HEK293 (cell line): ENCODE data around the gene MDFI.

Source experiments
- CTCF ChIA-PET: fragments of 350-600 bp; formaldehyde crosslinking; extraction: SDS; loops from one replicate; lab custom pipeline; 2021; ENCODE audit warnings: antibody characterized with exemption; lab: Yijun Ruan, JAX
- POLR2A ChIA-PET: fragments of 300-600 bp; formaldehyde crosslinking; extraction: SDS; loops from one replicate; lab custom pipeline; 2020; ENCODE audit warnings: antibody characterized with exemption, inconsistent platforms; lab: Yijun Ruan, JAX
- H3K27ac ChIP-seq: fragments of 200-500 bp; sonication (Bioruptor generic); 2 replicates; pipeline ENCODE4 v1.5.1; 2014; ENCODE audit warnings: low read depth, low read length, control low read depth, inconsistent platforms; ENCODE audit errors: extremely low read depth
- H3K36me3 ChIP-seq, 2 experiments: fragments of 200-500 bp in 1 of 2; sonication (Bioruptor generic) in 1 of 2; 1 replicate in 1 of 2; 2 replicates in 1 of 2; pipeline ENCODE4 v1.5.1; 2014 to 2017; ENCODE audit warnings: inconsistent platforms in 2 of 2, low read length in 2 of 2; ENCODE audit not compliant: control insufficient read depth in 2 of 2, insufficient read depth in 1 of 2
- H3K4me1 ChIP-seq: fragments of 200-500 bp; sonication (Bioruptor generic); 2 replicates; pipeline ENCODE4 v1.5.1; 2014; ENCODE audit warnings: mild to moderate bottlenecking, low read length, inconsistent platforms; ENCODE audit not compliant: control insufficient read depth, insufficient read depth
- H3K4me3 ChIP-seq: 2 replicates; pipeline ENCODE4 v1.5.1; 2011; ENCODE audit warnings: low read depth, mild to moderate bottlenecking, control low read depth, low read length, moderate library complexity
- H3K9me3 ChIP-seq: fragments of 200-500 bp; sonication (Bioruptor generic); 2 replicates; pipeline ENCODE4 v1.5.1; 2014; ENCODE audit warnings: low read depth, low read length, inconsistent platforms; ENCODE audit not compliant: control insufficient read depth, insufficient read depth
- IKZF3 ChIP-seq: fragments of 450-650 bp; IDR thresholded peaks from 2 replicates; pipeline ENCODE4 v1.5.0; 2018; ENCODE audit warnings: missing biosample characterization, mild to moderate bottlenecking, missing genetic modification characterization, moderate library complexity
- KLF1 ChIP-seq: fragments of 450-650 bp; formaldehyde crosslinking; IDR thresholded peaks from 2 replicates; pipeline ENCODE4 v1.5.1; 2016; ENCODE audit warnings: missing biosample characterization, missing genetic modification characterization
- KLF10 ChIP-seq: fragments of 450-650 bp; IDR thresholded peaks from 2 replicates; pipeline ENCODE4 v1.5.1; 2018; ENCODE audit warnings: missing biosample characterization, mild to moderate bottlenecking, missing genetic modification characterization
- SP7 ChIP-seq: fragments of 450-650 bp; formaldehyde crosslinking; IDR thresholded peaks from 2 replicates; pipeline ENCODE4 v1.5.1; 2016; ENCODE audit warnings: missing biosample characterization, missing genetic modification characterization
- ZIC2 ChIP-seq: fragments of 450-650 bp; formaldehyde crosslinking; IDR thresholded peaks from 2 replicates; pipeline ENCODE4 v1.5.1; 2016; ENCODE audit warnings: missing biosample characterization, missing genetic modification characterization
- ZNF133 ChIP-seq: fragments of 450-650 bp; formaldehyde crosslinking; IDR thresholded peaks from 2 replicates; pipeline ENCODE4 v1.5.1; 2016; ENCODE audit warnings: missing biosample characterization, missing genetic modification characterization
- ZNF16 ChIP-seq: fragments of 450-650 bp; formaldehyde crosslinking; IDR thresholded peaks from 2 replicates; pipeline ENCODE4 v1.5.1; 2016; ENCODE audit warnings: low read depth, missing biosample characterization, missing genetic modification characterization
- ZNF169 ChIP-seq: fragments of 450-650 bp; formaldehyde crosslinking; IDR thresholded peaks from 2 replicates; pipeline ENCODE4 v1.5.1; 2016; ENCODE audit warnings: missing biosample characterization, missing genetic modification characterization
- ZNF24 ChIP-seq: fragments of 450-650 bp; formaldehyde crosslinking; IDR thresholded peaks from 2 replicates; pipeline ENCODE4 v1.5.1; 2016; ENCODE audit warnings: missing biosample characterization, missing genetic modification characterization
- ZNF311 ChIP-seq: fragments of 450-650 bp; formaldehyde crosslinking; IDR thresholded peaks from 2 replicates; pipeline ENCODE4 v1.5.1; 2017; ENCODE audit warnings: missing biosample characterization, missing genetic modification characterization, borderline replicate concordance
- ZNF324 ChIP-seq: fragments of 450-650 bp; formaldehyde crosslinking; IDR thresholded peaks from 2 replicates; pipeline ENCODE4 v1.5.1; 2016; ENCODE audit warnings: missing biosample characterization, missing genetic modification characterization
- ZNF391 ChIP-seq: fragments of 450-650 bp; formaldehyde crosslinking; IDR thresholded peaks from 2 replicates; pipeline ENCODE4 v1.5.1; 2016; ENCODE audit warnings: low read depth, missing biosample characterization, missing genetic modification characterization, borderline replicate concordance
- ZNF558 ChIP-seq: fragments of 450-650 bp; formaldehyde crosslinking; IDR thresholded peaks from 2 replicates; pipeline ENCODE4 v1.5.1; 2016; ENCODE audit warnings: missing biosample characterization, missing genetic modification characterization
- ZNF585B ChIP-seq: fragments of 450-650 bp; formaldehyde crosslinking; IDR thresholded peaks from 2 replicates; pipeline ENCODE4 v1.5.1; 2016; ENCODE audit warnings: missing biosample characterization, missing genetic modification characterization
- ZNF777 ChIP-seq: fragments of 450-650 bp; formaldehyde crosslinking; IDR thresholded peaks from 2 replicates; pipeline ENCODE4 v1.5.1; 2017; ENCODE audit warnings: missing biosample characterization, missing genetic modification characterization, borderline replicate concordance
- ZNF792 ChIP-seq: fragments of 450-650 bp; formaldehyde crosslinking; IDR thresholded peaks from 2 replicates; pipeline ENCODE4 v1.5.1; 2016; ENCODE audit warnings: missing biosample characterization, missing genetic modification characterization
- ZNF843 ChIP-seq: fragments of 450-650 bp; formaldehyde crosslinking; IDR thresholded peaks from 2 replicates; pipeline ENCODE4 v1.5.1; 2016; ENCODE audit warnings: missing biosample characterization, missing genetic modification characterization
- ZSCAN16 ChIP-seq: fragments of 450-650 bp; formaldehyde crosslinking; IDR thresholded peaks from 2 replicates; pipeline ENCODE4 v1.5.1; 2016; ENCODE audit warnings: missing biosample characterization, missing genetic modification characterization
- TF ChIP-seq, protein P1 (sequence below): fragments of 450-650 bp; formaldehyde crosslinking; optimal IDR thresholded peaks from 2 replicates; pipeline ENCODE3; 2016; ENCODE audit warnings: missing biosample characterization, mild to moderate bottlenecking, missing genetic modification characterization
- TF ChIP-seq, protein P2 (sequence below): fragments of 450-650 bp; formaldehyde crosslinking; IDR thresholded peaks from 2 replicates; pipeline ENCODE4 v1.5.1; 2016; ENCODE audit warnings: missing biosample characterization, missing genetic modification characterization, borderline replicate concordance
- TF ChIP-seq, protein P3 (sequence below): fragments of 450-650 bp; formaldehyde crosslinking; IDR thresholded peaks from 2 replicates; pipeline ENCODE4 v1.5.1; 2016; ENCODE audit warnings: missing biosample characterization, missing genetic modification characterization, borderline replicate concordance

The MDFI gene

DNA sequence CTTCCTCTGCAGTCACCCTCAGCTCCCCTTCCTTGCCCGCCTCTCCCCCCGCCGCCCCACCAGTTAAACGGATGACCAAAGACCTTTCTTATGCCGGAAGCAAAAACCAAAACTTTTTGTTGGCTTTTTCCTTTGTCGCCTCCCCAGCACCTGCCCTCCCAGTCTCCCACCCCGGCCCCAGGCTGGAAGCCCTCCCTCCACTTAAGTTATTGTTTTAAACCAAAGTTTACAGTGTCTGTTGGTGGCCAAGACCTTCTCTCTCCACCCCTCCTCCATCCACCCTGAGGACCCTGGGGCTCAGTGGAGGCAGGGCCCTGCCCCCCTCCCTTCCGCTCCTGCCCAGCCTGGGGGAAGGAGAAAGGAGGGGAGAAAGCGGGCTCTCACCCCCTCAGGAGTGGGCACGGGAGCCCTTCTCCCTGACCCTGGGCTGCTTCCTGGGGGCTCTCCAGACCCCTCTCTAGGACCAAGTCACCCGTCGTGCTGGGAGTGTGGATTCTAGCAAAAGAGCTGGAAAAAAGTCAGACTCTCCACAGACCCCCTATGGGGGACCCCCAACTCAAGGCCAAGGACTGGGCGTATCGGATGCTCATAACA, 38.3 kb upstream of the MDFI start (continued):
- TF ChIP-seq, protein P1, sequence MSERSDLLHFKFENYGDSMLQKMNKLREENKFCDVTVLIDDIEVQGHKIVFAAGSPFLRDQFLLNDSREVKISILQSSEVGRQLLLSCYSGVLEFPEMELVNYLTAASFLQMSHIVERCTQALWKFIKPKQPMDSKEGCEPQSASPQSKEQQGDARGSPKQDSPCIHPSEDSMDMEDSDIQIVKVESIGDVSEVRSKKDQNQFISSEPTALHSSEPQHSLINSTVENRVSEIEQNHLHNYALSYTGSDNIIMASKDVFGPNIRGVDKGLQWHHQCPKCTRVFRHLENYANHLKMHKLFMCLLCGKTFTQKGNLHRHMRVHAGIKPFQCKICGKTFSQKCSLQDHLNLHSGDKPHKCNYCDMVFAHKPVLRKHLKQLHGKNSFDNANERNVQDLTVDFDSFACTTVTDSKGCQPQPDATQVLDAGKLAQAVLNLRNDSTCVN (tag by site-specific recombination), result no peak
- no peak for TF ChIP-seq ZNF133 (tag by site-specific recombination)
- TF ChIP-seq ZNF843, result no peak
- TF ChIP-seq ZNF558, result no peak

DNA sequence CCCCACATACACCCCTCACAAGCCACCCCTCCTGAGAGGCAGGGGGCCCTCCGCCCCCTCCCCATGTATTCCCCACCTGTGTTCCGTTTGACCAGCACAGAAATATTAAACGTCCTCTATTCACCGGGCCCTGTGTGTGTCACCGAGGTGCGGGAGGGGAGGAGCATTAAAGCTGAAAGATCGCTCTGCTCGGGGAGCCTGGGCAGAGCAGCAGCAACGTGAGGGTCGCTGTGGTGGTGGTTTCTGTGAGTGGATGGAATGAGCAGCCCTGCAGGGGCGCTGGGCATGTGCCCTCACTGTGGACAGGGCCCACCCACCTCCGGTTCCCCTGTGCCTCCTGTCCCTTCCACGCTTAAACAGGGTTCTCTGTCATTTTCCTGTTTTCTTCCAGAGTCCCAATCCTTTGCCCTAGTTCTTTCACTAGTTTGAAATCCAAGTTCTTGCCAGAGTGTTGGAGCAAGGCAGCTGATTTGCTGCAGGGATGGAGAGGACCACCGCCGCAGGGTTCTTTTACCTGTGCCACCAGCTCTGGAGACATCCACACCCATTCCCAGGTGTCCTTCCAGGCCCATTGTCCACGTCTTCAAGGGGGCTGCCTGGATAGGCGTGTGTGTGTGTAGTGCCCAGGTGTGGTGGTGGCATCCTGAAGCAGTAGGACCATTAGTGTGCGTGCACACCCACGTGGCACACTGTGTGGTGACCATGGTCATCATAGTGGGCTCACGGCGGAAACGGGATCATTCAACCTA, 37.6 kb upstream of the MDFI start:
- Histone ChIP-seq H3K9me3 (no peaks in the 10 kb centered on the region), H3K4me3 (no peak overlapping the region), H3K36me3 (peaks cover 5 to 22% of the 10 kb centered on the region in 2 experiments; a peak in 2 of 3 replicates), H3K4me1 (no peaks in the 10 kb centered on the region), H3K27ac (no peak overlapping the region)
- ChIA-PET POLR2A (no interaction called here), CTCF (interaction anchor here (0.6 to 9.8 kb wide), 9 partner anchors 9 to 233 kb away, joined by 3 to 195 read pairs (median 24); no protein-coding TSS in a partner anchor)
- TF ChIP-seq ZNF324 (tag by site-specific recombination) (no peak), ZNF24 (no peak), ZNF391 (tag by site-specific recombination) (no peak), KLF10 (tag by site-specific recombination) (no peak), ZNF169 (no peak), IKZF3 (tag by site-specific recombination) (no peak), KLF1 (tag by site-specific recombination) (no peak), ZNF16 (tag by site-specific recombination) (no peak), ZNF777 (tag by site-specific recombination) (no peak), ZSCAN16 (tag by site-specific recombination) (no peak), ZIC2 (tag by site-specific recombination) (no peak), ZNF311 (tag by site-specific recombination) (no peak), ZNF792 (tag by site-specific recombination) (no peak), SP7 (tag by site-specific recombination) (no peak), ZNF585B (tag by site-specific recombination) (no peak)
- TF ChIP-seq, protein P2, sequence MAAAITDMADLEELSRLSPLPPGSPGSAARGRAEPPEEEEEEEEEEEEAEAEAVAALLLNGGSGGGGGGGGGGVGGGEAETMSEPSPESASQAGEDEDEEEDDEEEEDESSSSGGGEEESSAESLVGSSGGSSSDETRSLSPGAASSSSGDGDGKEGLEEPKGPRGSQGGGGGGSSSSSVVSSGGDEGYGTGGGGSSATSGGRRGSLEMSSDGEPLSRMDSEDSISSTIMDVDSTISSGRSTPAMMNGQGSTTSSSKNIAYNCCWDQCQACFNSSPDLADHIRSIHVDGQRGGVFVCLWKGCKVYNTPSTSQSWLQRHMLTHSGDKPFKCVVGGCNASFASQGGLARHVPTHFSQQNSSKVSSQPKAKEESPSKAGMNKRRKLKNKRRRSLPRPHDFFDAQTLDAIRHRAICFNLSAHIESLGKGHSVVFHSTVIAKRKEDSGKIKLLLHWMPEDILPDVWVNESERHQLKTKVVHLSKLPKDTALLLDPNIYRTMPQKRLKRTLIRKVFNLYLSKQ (tag by site-specific recombination), result no peak
- TF ChIP-seq, protein P3, sequence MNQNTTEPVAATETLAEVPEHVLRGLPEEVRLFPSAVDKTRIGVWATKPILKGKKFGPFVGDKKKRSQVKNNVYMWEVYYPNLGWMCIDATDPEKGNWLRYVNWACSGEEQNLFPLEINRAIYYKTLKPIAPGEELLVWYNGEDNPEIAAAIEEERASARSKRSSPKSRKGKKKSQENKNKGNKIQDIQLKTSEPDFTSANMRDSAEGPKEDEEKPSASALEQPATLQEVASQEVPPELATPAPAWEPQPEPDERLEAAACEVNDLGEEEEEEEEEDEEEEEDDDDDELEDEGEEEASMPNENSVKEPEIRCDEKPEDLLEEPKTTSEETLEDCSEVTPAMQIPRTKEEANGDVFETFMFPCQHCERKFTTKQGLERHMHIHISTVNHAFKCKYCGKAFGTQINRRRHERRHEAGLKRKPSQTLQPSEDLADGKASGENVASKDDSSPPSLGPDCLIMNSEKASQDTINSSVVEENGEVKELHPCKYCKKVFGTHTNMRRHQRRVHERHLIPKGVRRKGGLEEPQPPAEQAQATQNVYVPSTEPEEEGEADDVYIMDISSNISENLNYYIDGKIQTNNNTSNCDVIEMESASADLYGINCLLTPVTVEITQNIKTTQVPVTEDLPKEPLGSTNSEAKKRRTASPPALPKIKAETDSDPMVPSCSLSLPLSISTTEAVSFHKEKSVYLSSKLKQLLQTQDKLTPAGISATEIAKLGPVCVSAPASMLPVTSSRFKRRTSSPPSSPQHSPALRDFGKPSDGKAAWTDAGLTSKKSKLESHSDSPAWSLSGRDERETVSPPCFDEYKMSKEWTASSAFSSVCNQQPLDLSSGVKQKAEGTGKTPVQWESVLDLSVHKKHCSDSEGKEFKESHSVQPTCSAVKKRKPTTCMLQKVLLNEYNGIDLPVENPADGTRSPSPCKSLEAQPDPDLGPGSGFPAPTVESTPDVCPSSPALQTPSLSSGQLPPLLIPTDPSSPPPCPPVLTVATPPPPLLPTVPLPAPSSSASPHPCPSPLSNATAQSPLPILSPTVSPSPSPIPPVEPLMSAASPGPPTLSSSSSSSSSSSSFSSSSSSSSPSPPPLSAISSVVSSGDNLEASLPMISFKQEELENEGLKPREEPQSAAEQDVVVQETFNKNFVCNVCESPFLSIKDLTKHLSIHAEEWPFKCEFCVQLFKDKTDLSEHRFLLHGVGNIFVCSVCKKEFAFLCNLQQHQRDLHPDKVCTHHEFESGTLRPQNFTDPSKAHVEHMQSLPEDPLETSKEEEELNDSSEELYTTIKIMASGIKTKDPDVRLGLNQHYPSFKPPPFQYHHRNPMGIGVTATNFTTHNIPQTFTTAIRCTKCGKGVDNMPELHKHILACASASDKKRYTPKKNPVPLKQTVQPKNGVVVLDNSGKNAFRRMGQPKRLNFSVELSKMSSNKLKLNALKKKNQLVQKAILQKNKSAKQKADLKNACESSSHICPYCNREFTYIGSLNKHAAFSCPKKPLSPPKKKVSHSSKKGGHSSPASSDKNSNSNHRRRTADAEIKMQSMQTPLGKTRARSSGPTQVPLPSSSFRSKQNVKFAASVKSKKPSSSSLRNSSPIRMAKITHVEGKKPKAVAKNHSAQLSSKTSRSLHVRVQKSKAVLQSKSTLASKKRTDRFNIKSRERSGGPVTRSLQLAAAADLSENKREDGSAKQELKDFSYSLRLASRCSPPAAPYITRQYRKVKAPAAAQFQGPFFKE (tag by site-specific recombination), result no peak
